HCT116 (cell line): ENCODE measurements around the gene SLC13A3. TPM values are rescaled to one million over a fixed set of nuclear protein-coding genes. Genes with fewer than 3 reads are reported as not detected.
A peak's percentile ranks its signal among the peaks of the same experiment; 100 is the strongest.

ENCODE experiments used
- ATAC-seq: fragments of 200-7000 bp; cut with Tn5 transposase; 2 replicates; pipeline ENCODE4 v1.9.1; 2020; ENCODE audit warnings: mild to moderate bottlenecking, moderate library complexity
- BruUV-seq: library from RNA; stranded (reverse); fragments of 400-500 nt; replicated peaks from 2 replicates; lab custom pipeline; 2021; lab: Mats Ljungman, UMichigan
- CTCF ChIA-PET: fragments of 300-600 bp; sonication (Branson Sonifier 250); formaldehyde crosslinking; loops from one replicate; lab custom pipeline; 2021; ENCODE audit warnings: antibody characterized with exemption; lab: Charles Lee
- POLR2A ChIA-PET: fragments of 300-600, 350-600 bp; sonication (Branson Sonifier 250); formaldehyde crosslinking; loops from one replicate; lab custom pipeline; 2021; ENCODE audit warnings: antibody characterized with exemption; lab: Charles Lee
- RAD21 ChIA-PET, 2 experiments: fragments of 300-600 bp; sonication (Branson Sonifier 250); formaldehyde crosslinking; loops; one replicate each; lab custom pipeline; 2023; ENCODE audit warnings: low total read pairs in 2 of 2; ENCODE audit not compliant: uncharacterized antibody in 2 of 2, unreplicated experiment in 2 of 2, low non-redundant PET in 1 of 2; lab: Charles Lee
- DNase-seq: peaks from one replicate; pipeline ENCODE4 v3.0.0-alpha.2; 2010; ENCODE audit warnings: low read depth, low spot score
- H2AFZ ChIP-seq: fragments of 200-600 bp; shearing (Covaris generic), sonication (generic); 2 replicates; pipeline ENCODE4 v1.6.1; 2017; ENCODE audit warnings: low read depth, mixed run types, mixed read lengths, antibody characterized with exemption, low read length; ENCODE audit not compliant: poor library complexity, severe bottlenecking
- H3K27ac ChIP-seq: 2 replicates; pipeline ENCODE4 v1.5.1; 2012; ENCODE audit warnings: low read depth, low read length
- H3K27me3 ChIP-seq: fragments of 200-600 bp; sonication (generic); 2 replicates; pipeline ENCODE4 v1.6.1; 2016; ENCODE audit warnings: mixed run types, low read length, mixed read lengths; ENCODE audit not compliant: insufficient read depth
- H3K36me3 ChIP-seq, 2 experiments: fragments of 200-500 bp in 1 of 2; fragments of 200-600 bp in 1 of 2; sonication (Bioruptor generic) in 1 of 2; sonication (generic) in 1 of 2; 2 replicates each; pipeline versions ENCODE4 v1.5.1 to v1.6.1; 2014 to 2016; ENCODE audit warnings: low read length in 2 of 2, inconsistent platforms in 1 of 2, mixed read lengths in 1 of 2, mixed run types in 1 of 2; ENCODE audit not compliant: insufficient read depth in 2 of 2, control insufficient read depth in 1 of 2
- H3K4me1 ChIP-seq, 2 experiments: fragments of 200-600 bp in 1 of 2; sonication (generic) in 1 of 2; 2 replicates each; pipeline versions ENCODE4 v1.5.1 to v1.6.1; 2012 to 2017; ENCODE audit warnings: low read length in 2 of 2, inconsistent platforms in 1 of 2, mild to moderate bottlenecking in 1 of 2, mixed read lengths in 1 of 2, mixed run types in 1 of 2, moderate library complexity in 1 of 2; ENCODE audit not compliant: insufficient read depth in 2 of 2, control insufficient read depth in 1 of 2
- H3K4me2 ChIP-seq: fragments of 200-600 bp; sonication (generic); 2 replicates; pipeline ENCODE4 v1.6.1; 2017; ENCODE audit warnings: mixed run types, low read length, mixed read lengths
- H3K4me3 ChIP-seq, 2 experiments: fragments of 200-600 bp in 1 of 2; sonication (generic) in 1 of 2; replicated peaks in 1 of 2; 2 replicates each; pipeline ENCODE4 v1.5.1; 2011 to 2016; ENCODE audit warnings: low read length in 2 of 2, control low read depth in 1 of 2, low read depth in 1 of 2, mild to moderate bottlenecking in 1 of 2, mixed read lengths in 1 of 2, mixed run types in 1 of 2
- H3K79me2 ChIP-seq: fragments of 200-600 bp; sonication (generic); 2 replicates; pipeline ENCODE4 v1.6.1; 2017; ENCODE audit warnings: mild to moderate bottlenecking, mixed run types, low read length, moderate library complexity, mixed read lengths; ENCODE audit not compliant: insufficient read depth
- H3K9ac ChIP-seq: fragments of 200-600 bp; sonication (generic); 2 replicates; pipeline ENCODE4 v1.6.1; 2016; ENCODE audit warnings: low read length, mixed read lengths
- H3K9me2 ChIP-seq: fragments of 200-600 bp; sonication (generic), shearing (Covaris generic); 2 replicates; pipeline ENCODE4 v1.6.1; 2017; ENCODE audit warnings: mixed run types, mild to moderate bottlenecking, moderate library complexity; ENCODE audit not compliant: insufficient read depth
- H3K9me3 ChIP-seq, 2 experiments: fragments of 200-500 bp in 1 of 2; fragments of 200-600 bp in 1 of 2; sonication (Bioruptor generic) in 1 of 2; sonication (generic) in 1 of 2; 2 replicates each; pipeline ENCODE4 v1.6.1; 2014 to 2017; ENCODE audit warnings: low read length in 2 of 2, mixed read lengths in 2 of 2, inconsistent platforms in 1 of 2, low read depth in 1 of 2, mild to moderate bottlenecking in 1 of 2, mixed run types in 1 of 2, moderate library complexity in 1 of 2; ENCODE audit not compliant: control insufficient read depth in 1 of 2, insufficient read depth in 1 of 2
- H4K20me1 ChIP-seq: fragments of 200-600 bp; sonication (generic), shearing (Covaris generic); 2 replicates; pipeline ENCODE4 v1.6.1; 2017; ENCODE audit warnings: mixed run types, mild to moderate bottlenecking, moderate library complexity; ENCODE audit not compliant: insufficient read depth
- CTCF ChIP-seq, 3 experiments: fragments of 200-600 bp in 1 of 3; sonication (generic) in 1 of 3; IDR thresholded peaks in 2 of 3; conservative IDR thresholded peaks in 1 of 3; 2 replicates each; pipeline ENCODE4 v1.5.1; 2012 to 2017; ENCODE audit warnings: low read depth in 2 of 3, low read length in 2 of 3, antibody characterized with exemption in 1 of 3, borderline replicate concordance in 1 of 3, control low read depth in 1 of 3, mild to moderate bottlenecking in 1 of 3, mixed read lengths in 1 of 3, mixed run types in 1 of 3, moderate library complexity in 1 of 3; ENCODE audit not compliant: insufficient read depth in 1 of 3
- EGR1 ChIP-seq: IDR thresholded peaks from 2 replicates; pipeline ENCODE4 v1.6.1; 2012; ENCODE audit warnings: low read depth
- EZH2phosphoT487 ChIP-seq: fragments of 200-600 bp; IDR thresholded peaks from 2 replicates; pipeline ENCODE4 v1.6.1; 2018; ENCODE audit warnings: antibody characterized with exemption, borderline replicate concordance
- MAX ChIP-seq: IDR thresholded peaks from 2 replicates; pipeline ENCODE4 v1.6.1; 2012
- POLR2A ChIP-seq: IDR thresholded peaks from 2 replicates; pipeline ENCODE4 v1.7.0; 2011; ENCODE audit warnings: borderline replicate concordance; ENCODE audit not compliant: insufficient read depth, insufficient read length; ENCODE audit errors: extremely low read depth
- REST ChIP-seq: IDR thresholded peaks from 2 replicates; pipeline ENCODE4 v1.6.1; 2012; ENCODE audit warnings: low read depth
- SIN3A ChIP-seq: IDR thresholded peaks from 2 replicates; pipeline ENCODE4 v1.6.1; 2012; ENCODE audit warnings: low read depth
- SP1 ChIP-seq: IDR thresholded peaks from 2 replicates; pipeline ENCODE4 v1.6.1; 2012; ENCODE audit warnings: low read depth
- YY1 ChIP-seq: IDR thresholded peaks from 2 replicates; pipeline ENCODE4 v1.6.1; 2011; ENCODE audit warnings: low read length, low read depth, moderate library complexity, mild to moderate bottlenecking; ENCODE audit not compliant: insufficient replicate concordance; ENCODE audit errors: extremely low read depth
- intact Hi-C: fragments of 100-400 bp; cut with micrococcal nuclease; formaldehyde crosslinking; loops from 2 replicates; pipeline ENCODE4 v1.10.0; 2022
- total RNA-seq: library from RNA; stranded (reverse); gene quantifications from one replicate; pipeline ENCODE4 v1.2.1, GENCODE V29; 2021; ENCODE audit not compliant: unreplicated experiment

Gene SLC13A3
- total RNA-seq, 1 experiment from 2014 or later = not detected

- peak overlapping the region; percentile 75 for H3K4me2 ChIP-seq
- intact Hi-C loops = loop anchor here (5.0 kb wide), 1 partner anchor 120 kb away; no protein-coding TSS in a partner anchor
- ChIA-PET RAD21 (no interaction called here), POLR2A (interaction anchor here (0.9 kb wide), 1 partner anchor 18 kb away, joined by 3 read pairs; no protein-coding TSS in a partner anchor), CTCF (interaction anchor here (0.7 to 2.0 kb wide), 5 partner anchors 11 to 78 kb away, joined by 3 to 12 read pairs (median 3); no protein-coding TSS in a partner anchor)
- no peaks in the 10 kb centered on the region for H3K36me3 ChIP-seq
- H3K27ac ChIP-seq = no peak overlapping the region
- H3K9ac ChIP-seq = 0 out of 2 replicates have a peak overlapping the region, but pooled peaks have one; percentile 33
- DNase-seq (peak; percentile 47), ATAC-seq (peak; percentile 93)
- no peaks in the 10 kb centered on the region for H3K9me2 ChIP-seq
- TF ChIP-seq SIN3A (no peak), SP1 (no peak), REST (no peak), YY1 (no peak), POLR2A (no peak), EGR1 (no peak), CTCF (IDR thresholded peaks at IDR 0.05 in 2 of 3, conservative IDR thresholded peaks at IDR 0.05 in 1 of 3; ENCODE audit: borderline replicate concordance in 1 of 3, insufficient read depth in 1 of 3, low read depth in 2 of 3, low read length in 2 of 3) (peak; percentile 33 to 95 (median 86); a peak in 4 of 6 replicates), MAX (no peak), EZH2phosphoT487 (no peak)
- H3K4me1 ChIP-seq = peaks cover 4 to 14% of the 10 kb centered on the region in 2 experiments; a peak in 2 of 4 replicates
- H4K20me1 ChIP-seq = no peaks in the 10 kb centered on the region
- H3K9me3 ChIP-seq = no peaks in the 10 kb centered on the region
- no peaks in the 10 kb centered on the region for H3K27me3 ChIP-seq
- peak overlapping the region; percentile 96 for H2AFZ ChIP-seq
- H3K4me3 ChIP-seq = peak overlapping the region; percentile 30 to 51
- no peaks in the 10 kb centered on the region for H3K79me2 ChIP-seq
- BruUV-seq = no TSS peak
Measured at GRCh38 chr20:46562373-46563169, 88.7 kb downstream of the SLC13A3 start.
